HUDEP-2 (cell line): ENCODE measurements around the gene GBA2.

ENCODE experiments used
- DNase-seq, 76 experiments: peaks; one replicate each; lab custom pipeline; 2025; ENCODE audit not compliant: unreplicated experiment in 76 of 76; lab: John Stamatoyannopoulos, UW

Gene GBA2

GRCh38 chr9:35767458-35767857 lies 18.4 kb upstream of the GBA2 start:
- no peak for DNase-seq

- no peak for DNase-seq
These were observed 18.0 kb upstream of the GBA2 start for GRCh38 chr9:35766997-35767396.

- no peak for DNase-seq
These were observed 14.8 kb upstream of the GBA2 start for GRCh38 chr9:35763803-35764202.

GRCh38 chr9:35763181-35763580 lies 14.2 kb upstream of the GBA2 start:
- no peak for DNase-seq

GRCh38 chr9:35760651-35761050 lies 11.6 kb upstream of the GBA2 start:
- DNase-seq: no peak

GRCh38 chr9:35759795-35760194 lies 10.8 kb upstream of the GBA2 start:
- no peak for DNase-seq

GRCh38 chr9:35758475-35759050 lies 9.5 kb upstream of the GBA2 start:
- no peak for DNase-seq

GRCh38 chr9:35757892-35758275 lies 8.9 kb upstream of the GBA2 start:
- no peak for DNase-seq

- peak in 27 of 76 experiments; percentile 4 to 54 (median 28) for DNase-seq
These were observed 8.3 kb upstream of the GBA2 start for GRCh38 chr9:35757226-35757891.

- peak in 66 of 76 experiments; percentile 8 to 81 (median 55) for DNase-seq
These were observed 7.5 kb upstream of the GBA2 start for GRCh38 chr9:35756275-35757225.

GRCh38 chr9:35755071-35755470 lies 6.0 kb upstream of the GBA2 start:
- DNase-seq: no peak

- no peak for DNase-seq
These were observed 5.2 kb upstream of the GBA2 start, which contains the start of gene MSMP for GRCh38 chr9:35754264-35754663. MSMP (minus strand) TSS chr9:35754276; CDS start chr9:35754129, 147 bp downstream.

GRCh38 chr9:35753466-35753865 lies 4.4 kb upstream of the GBA2 start:
- no peak for DNase-seq

- DNase-seq: no peak
These were observed 1.2 kb upstream of the GBA2 start for GRCh38 chr9:35750256-35750531.

GRCh38 chr9:35749515-35750255 lies 657 bp upstream of the GBA2 start:
- DNase-seq: peak in 1 of 76 experiments; percentile 18

GRCh38 chr9:35748242-35748857 lies 678 bp downstream of the GBA2 start:
- peak in 1 of 76 experiments; percentile 27 for DNase-seq

- DNase-seq: no peak
These were observed 2.4 kb downstream of the GBA2 start for GRCh38 chr9:35746583-35746982.

GRCh38 chr9:35745569-35745968 lies 3.5 kb downstream of the GBA2 start:
- no peak for DNase-seq

GRCh38 chr9:35743880-35744518 lies 5.0 kb downstream of the GBA2 start:
- DNase-seq: no peak

- DNase-seq: no peak
These were observed 5.6 kb downstream of the GBA2 start for GRCh38 chr9:35743452-35743851.
